Measurements from ENCODE around the gene OR2L8.

The OR2L8 gene

GRCh38 chr1:247998811-247999210 is 50.2 kb downstream of the OR2L8 start:
- no peak for DNase-seq

Data from activated CD4-positive, alpha-beta T cell treated with anti-CD3 and anti-CD28 coated beads, Interleukin-2, amount 50 U/mL, for 1 hour (primary cell).